Right kidney (tissue), 1 donor: ENCODE measurements around the gene SLC22A23.

ENCODE experiments used
- DNase-seq: peaks from one replicate; pipeline ENCODE4 v3.0.0-alpha.2; 2016

The SLC22A23 gene

GRCh38 chr6:3480009-3480408 is 23.2 kb upstream of the SLC22A23 start:
- no peak for DNase-seq

GRCh38 chr6:3473773-3474172 is 16.9 kb upstream of the SLC22A23 start:
- no peak for DNase-seq

GRCh38 chr6:3471711-3472110 is 14.9 kb upstream of the SLC22A23 start:
- no peak for DNase-seq

GRCh38 chr6:3471286-3471685 is 14.4 kb upstream of the SLC22A23 start:
- DNase-seq = no peak

- no peak for DNase-seq
These were observed 11.7 kb upstream of the SLC22A23 start for GRCh38 chr6:3468585-3468984.

- no peak for DNase-seq
These were observed 11.1 kb upstream of the SLC22A23 start for GRCh38 chr6:3467996-3468395.

GRCh38 chr6:3466488-3467219 is 9.8 kb upstream of the SLC22A23 start:
- DNase-seq = no peak

- no peak for DNase-seq
These were observed 3.4 kb upstream of the SLC22A23 start for GRCh38 chr6:3460253-3460652.

GRCh38 chr6:3458706-3459421 is 2.0 kb upstream of the SLC22A23 start:
- no peak for DNase-seq

- DNase-seq = no peak
These were observed 1.1 kb upstream of the SLC22A23 start for GRCh38 chr6:3457710-3458602.

- DNase-seq = no peak
These were observed 404 bp downstream of the SLC22A23 start for GRCh38 chr6:3456395-3456897.

- DNase-seq = peak; percentile 66
These were observed 1.1 kb downstream of the SLC22A23 start for GRCh38 chr6:3455569-3456394.

- no peak for DNase-seq
These were observed 1.7 kb downstream of the SLC22A23 start for GRCh38 chr6:3455147-3455568.

GRCh38 chr6:3454273-3455010 is 2.4 kb downstream of the SLC22A23 start:
- no peak for DNase-seq

GRCh38 chr6:3453413-3454272 is 3.2 kb downstream of the SLC22A23 start:
- DNase-seq = no peak

- no peak for DNase-seq
These were observed 5.4 kb downstream of the SLC22A23 start for GRCh38 chr6:3451498-3451897.

- DNase-seq = no peak
These were observed 6.0 kb downstream of the SLC22A23 start for GRCh38 chr6:3450888-3451287.

- DNase-seq = no peak
These were observed 7.0 kb downstream of the SLC22A23 start for GRCh38 chr6:3449750-3450305.

GRCh38 chr6:3449321-3449720 is 7.5 kb downstream of the SLC22A23 start:
- DNase-seq = no peak

- DNase-seq = no peak
These were observed 9.8 kb downstream of the SLC22A23 start for GRCh38 chr6:3447005-3447404.
